Hematopoietic multipotent progenitor cell treated with erythropoietin and hydrocortisone succinate and interleukin-3 and kit ligand, for 17 days (in vitro differentiated cells): Measurements from ENCODE around the gene LDLRAD4.
"Not testable (repeated sequence)": the region's sequence is repeated elsewhere in the genome, so short reads cannot be mapped to it uniquely, and the experiment has no call there.

Experiments used
- DNase-seq: peaks from one replicate; pipeline ENCODE4 v3.0.0-alpha.2; 2015; ENCODE audit warnings: low spot score

LDLRAD4 gene

DNA sequence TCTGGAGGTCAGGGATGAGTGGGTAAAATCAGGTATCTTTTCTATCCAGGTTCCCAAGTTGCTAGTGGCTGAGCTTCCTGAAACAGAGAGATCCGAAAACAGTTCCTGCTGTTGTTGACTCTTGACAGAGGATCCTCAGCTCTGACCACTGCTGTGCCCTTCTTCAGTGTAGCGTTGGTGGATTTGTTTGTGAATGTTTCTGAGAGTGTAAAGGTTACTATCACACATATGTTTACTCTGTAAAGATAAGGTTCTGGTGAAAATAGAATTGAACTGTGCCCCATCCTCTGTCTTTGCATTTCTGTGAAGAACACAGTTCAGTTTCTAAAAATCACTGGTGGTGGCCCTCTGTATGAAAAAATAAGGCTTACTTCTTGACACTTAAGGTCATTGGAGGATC lies 119.8 kb downstream of the LDLRAD4 start:
- DNase-seq: no peak

DNA sequence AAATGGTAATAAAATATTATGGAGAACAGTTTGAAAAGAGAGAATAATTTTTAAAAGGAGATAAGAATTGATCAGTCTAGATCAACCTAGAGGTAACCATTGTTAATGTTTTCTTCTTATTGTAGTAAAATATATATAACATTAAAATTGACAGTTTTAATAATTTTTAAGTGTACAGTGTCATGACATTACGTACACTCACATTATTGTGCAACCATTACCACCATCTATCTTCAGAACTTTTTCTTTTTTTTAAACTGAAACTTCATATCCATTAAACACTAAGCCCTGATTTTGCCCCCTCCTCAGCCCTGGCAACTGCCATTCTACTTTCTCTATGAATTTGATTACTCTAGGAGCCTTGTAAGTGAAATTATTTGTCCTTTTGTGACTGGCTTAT lies 121.1 kb downstream of the LDLRAD4 start:
- no peak for DNase-seq

GRCh38 chr18:13346449-13346848 lies 127.9 kb downstream of the LDLRAD4 start:
- not testable (repeated sequence) for DNase-seq

DNA sequence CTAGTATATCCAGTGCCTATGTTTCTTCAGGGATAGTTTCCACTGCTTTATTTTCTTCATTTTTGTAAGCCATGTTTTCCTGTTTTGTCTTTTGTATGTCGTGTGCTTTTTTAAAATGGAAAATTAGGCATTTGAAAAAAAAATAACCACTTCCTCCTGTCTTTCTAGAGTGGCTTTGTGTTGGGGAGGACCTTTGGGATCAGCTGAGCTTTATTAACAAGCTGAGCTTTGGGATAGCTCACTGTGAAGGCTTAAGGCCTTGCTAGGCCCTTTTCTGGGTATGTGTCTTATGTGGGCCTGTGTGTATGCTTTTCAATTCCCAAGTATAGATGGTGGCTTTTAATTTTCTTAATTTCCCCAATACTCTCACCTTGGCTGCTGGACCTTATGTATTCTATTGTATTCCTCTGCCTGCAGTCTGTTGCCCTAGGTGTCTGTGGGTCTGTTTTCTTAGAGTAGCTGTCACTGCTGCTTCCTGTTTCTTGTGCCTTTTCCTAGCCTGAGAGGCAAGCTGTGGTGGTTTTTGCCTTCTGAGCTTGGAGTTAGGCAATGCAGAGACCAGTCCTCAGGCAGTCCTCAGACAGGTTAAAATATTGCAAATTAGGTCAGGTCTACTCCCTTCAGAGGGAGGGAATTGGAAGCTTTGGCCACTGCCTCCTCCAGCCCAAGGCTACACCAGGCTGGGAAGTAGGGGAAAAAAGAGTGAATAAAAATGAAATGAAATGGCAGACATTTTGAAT lies 134.7 kb downstream of the LDLRAD4 start:
- no peak for DNase-seq

GRCh38 chr18:13354402-13354801 lies 135.8 kb downstream of the LDLRAD4 start:
- DNase-seq: no peak

DNA sequence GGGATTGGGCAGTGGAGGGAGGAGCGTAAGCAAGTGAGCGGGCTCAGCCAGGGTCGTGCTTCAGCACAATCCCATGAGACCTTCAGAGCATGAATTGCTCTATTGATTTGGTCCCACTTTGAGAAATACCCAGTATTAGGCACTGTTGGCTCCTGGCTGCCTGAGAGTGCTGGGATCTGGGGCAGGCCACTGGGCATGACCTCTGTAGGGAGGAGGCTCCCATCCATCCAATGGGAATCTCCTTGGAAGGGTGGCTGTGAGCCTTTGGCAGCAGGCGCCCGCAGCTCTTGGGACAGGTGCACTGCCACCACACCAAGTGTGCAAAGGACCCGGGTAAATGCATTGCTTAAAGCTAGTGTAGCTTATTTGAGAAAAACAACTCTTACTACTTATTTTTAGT lies 137.5 kb downstream of the LDLRAD4 start:
- no peak for DNase-seq

- no peak for DNase-seq
Observed at GRCh38 chr18:13357289-13357688, 138.7 kb downstream of the LDLRAD4 start.

GRCh38 chr18:13359210-13359609 lies 140.7 kb downstream of the LDLRAD4 start:
- DNase-seq: no peak

DNA sequence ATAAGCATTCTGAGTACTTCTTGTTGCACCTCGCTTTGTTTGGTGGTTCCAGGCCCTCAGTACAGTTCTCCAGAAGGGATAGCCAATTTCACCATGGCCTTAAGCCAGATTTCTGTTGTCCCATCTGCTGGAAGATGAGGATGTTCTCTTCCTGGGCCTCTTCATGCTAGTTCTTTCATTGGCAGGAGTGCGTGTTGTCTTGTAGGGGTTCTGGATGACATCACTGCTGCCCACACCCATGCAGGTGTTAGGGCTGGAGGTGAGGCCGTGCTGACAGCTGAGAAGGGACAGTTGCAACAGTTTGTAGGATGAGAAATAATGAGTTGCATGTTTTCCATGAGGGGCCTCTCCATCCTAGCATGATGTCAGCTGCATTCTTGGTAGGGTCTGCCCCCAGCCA lies 142.9 kb downstream of the LDLRAD4 start:
- no peak for DNase-seq

GRCh38 chr18:13362051-13362450 lies 143.5 kb downstream of the LDLRAD4 start:
- DNase-seq: no peak

DNA sequence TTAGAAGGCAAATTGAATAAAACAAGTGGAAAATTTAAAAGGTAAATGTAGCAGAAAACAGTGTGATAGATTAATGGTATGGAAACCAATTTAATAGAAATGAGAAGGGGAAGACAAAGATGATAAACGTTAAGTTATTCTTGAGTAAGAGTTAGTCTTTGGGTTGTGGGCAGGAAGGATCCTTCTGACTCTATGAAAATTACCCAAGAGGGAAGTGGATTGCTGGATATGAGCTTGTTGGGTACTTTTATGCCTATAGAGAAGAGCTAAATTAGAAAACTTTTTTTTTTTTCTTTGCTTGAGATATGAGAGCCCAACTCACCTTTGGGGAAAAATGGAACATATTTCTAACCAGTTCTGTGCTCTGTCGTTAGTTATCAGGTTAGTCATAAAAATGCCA lies 144.0 kb downstream of the LDLRAD4 start:
- no peak for DNase-seq

- no peak for DNase-seq
Observed at GRCh38 chr18:13363359-13363758, 144.8 kb downstream of the LDLRAD4 start.

DNA sequence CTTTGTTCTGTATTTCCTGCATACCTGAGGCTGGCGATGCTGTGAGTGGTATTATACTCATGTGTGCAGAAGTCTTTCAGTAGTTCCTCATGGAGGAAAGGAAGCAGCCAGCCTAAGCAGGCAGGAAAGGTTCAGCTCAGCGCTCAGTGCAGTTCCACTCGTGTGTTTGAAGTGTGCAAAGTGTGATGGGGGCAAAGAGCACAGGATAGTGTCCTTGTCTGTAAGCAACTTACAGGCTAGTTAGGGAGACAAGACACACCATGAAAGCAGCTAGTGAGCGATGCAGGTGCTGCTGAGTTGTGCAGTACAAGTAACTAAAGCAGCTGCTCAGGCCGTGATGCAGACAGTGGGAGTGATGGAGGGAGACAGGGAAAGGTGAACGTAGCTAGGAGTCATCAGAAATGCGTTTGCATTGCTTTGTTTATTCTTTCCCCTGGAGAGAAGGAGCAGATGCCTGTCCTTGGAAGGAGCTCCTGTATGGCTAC lies 146.2 kb downstream of the LDLRAD4 start:
- DNase-seq: no peak

- no peak for DNase-seq
Observed at GRCh38 chr18:13366131-13366530, 147.6 kb downstream of the LDLRAD4 start.

DNA sequence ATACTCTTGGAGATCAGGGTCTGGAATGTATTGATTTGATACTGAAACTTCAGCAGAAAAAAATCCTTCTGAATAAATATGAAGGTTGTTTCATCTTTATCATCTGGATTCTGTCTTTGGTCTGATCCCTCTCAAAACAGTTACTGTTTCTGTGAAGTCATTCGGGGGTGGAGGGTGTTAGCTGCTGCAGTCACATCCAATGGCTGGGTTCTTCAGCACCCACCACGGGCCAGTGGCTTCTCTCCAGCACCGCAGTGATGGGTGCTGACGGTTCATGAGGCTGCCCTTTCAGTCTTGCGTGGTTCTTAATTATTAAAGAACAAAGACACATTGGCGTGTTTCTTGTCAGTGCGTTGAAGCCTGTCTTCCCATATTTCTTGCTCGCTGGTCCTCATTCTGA lies 148.0 kb downstream of the LDLRAD4 start:
- no peak for DNase-seq

GRCh38 chr18:13366962-13367892 lies 148.7 kb downstream of the LDLRAD4 start:
- no peak for DNase-seq

GRCh38 chr18:13368080-13368813 lies 149.7 kb downstream of the LDLRAD4 start:
- DNase-seq: no peak

GRCh38 chr18:13369353-13369752 lies 150.8 kb downstream of the LDLRAD4 start:
- no peak for DNase-seq

DNA sequence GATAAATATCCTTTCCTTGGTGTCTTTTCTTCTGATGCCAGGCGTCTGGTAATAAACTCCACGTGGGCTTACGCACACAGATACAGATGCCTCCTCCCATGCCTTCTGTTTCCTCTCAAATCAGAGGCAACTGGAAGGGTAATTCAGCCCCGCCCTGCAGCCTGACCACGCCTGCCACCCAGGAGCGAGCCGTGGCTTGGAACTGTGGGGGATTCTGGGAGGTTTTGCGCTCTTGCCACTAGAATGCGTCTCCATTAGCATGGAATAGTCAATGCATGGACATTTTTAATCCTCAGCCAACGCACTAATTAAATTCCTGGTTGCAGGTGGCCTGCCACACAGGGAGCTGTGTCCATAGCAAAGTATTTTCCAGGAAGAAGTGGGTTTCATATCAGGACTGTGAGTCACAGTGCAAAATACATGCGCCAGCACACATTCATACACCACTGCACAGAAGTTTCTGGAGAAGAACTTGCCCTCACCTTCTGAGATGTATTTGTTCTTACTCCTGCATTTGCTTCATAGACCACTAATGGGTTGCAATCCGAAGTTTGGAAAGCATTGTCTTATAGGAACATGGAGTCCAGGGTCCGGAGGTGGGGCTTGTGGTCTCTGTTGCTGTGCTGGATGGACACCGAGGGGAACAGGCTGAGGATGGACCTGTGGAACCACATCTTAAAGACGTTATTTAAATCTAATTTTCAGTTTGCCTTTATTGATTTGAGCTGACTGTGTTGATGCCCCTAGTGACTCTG lies 151.4 kb downstream of the LDLRAD4 start:
- no peak for DNase-seq

GRCh38 chr18:13370995-13371625 lies 152.6 kb downstream of the LDLRAD4 start:
- DNase-seq: no peak
